Lung (tissue), 12 donors: ENCODE measurements around the gene COG6. TPM values are rescaled to one million over a fixed set of nuclear protein-coding genes. Genes with fewer than 3 reads are reported as not detected.

Source experiments
- ATAC-seq: fragments of 200-7000 bp; cut with Tn5 transposase; one replicate; pipeline ENCODE4 v1.9.1; 2020; ENCODE audit warnings: moderate number of reproducible peaks; ENCODE audit not compliant: insufficient read depth, low FRiP score
- DNase-seq, 3 donors: peaks; one replicate each; pipeline ENCODE4 v3.0.0-alpha.2; 2013 to 2017
- H3K27ac ChIP-seq, 2 donors: one replicate each; pipeline ENCODE4 v1.5.1; 2013; ENCODE audit warnings: mild to moderate bottlenecking in 2 of 2, moderate library complexity in 2 of 2, control low read depth in 1 of 2, inconsistent platforms in 1 of 2, low read depth in 1 of 2, low read length in 1 of 2
- H3K27me3 ChIP-seq, 3 donors: one replicate each; pipeline ENCODE4 v1.5.1; 2013; ENCODE audit warnings: low read length in 2 of 3; ENCODE audit not compliant: control insufficient read depth in 3 of 3, insufficient read depth in 3 of 3
- H3K36me3 ChIP-seq, 4 donors: one replicate each; pipeline ENCODE4 v1.5.1; 2013; ENCODE audit warnings: low read length in 4 of 4, mild to moderate bottlenecking in 1 of 4, moderate library complexity in 1 of 4; ENCODE audit not compliant: control insufficient read depth in 4 of 4, insufficient read depth in 4 of 4
- H3K4me1 ChIP-seq, 5 donors: one replicate each; pipeline ENCODE4 v1.5.1; 2013; ENCODE audit warnings: low read length in 5 of 5, mild to moderate bottlenecking in 2 of 5, moderate library complexity in 1 of 5; ENCODE audit not compliant: control insufficient read depth in 5 of 5, insufficient read depth in 5 of 5
- H3K4me3 ChIP-seq: one replicate; pipeline ENCODE4 v1.5.1; 2013; ENCODE audit warnings: mild to moderate bottlenecking, control low read depth, moderate library complexity
- H3K9ac ChIP-seq, 2 donors: one replicate each; pipeline ENCODE4 v1.5.1; 2013; ENCODE audit warnings: low read length in 2 of 2, control low read depth in 1 of 2; ENCODE audit not compliant: insufficient read depth in 1 of 2
- H3K9me3 ChIP-seq, 4 donors: one replicate each; pipeline ENCODE4 v1.5.1; 2013; ENCODE audit warnings: low read length in 3 of 4, mild to moderate bottlenecking in 1 of 4, moderate library complexity in 1 of 4; ENCODE audit not compliant: control insufficient read depth in 4 of 4, insufficient read depth in 3 of 4
- WGBS, 2 donors: extraction: QIAGEN DNeasy Blood & Tissue Kit; methylation state at CpG; one replicate each; pipeline ENCODE4 v1.1.7; 2013; 5-methylcytosine and 5-hydroxymethylcytosine counted together
- polyA plus RNA-seq, 2 donors: library from polyadenylated mRNA; stranded (reverse); fragments of 200-250 nt; gene quantifications; one replicate each; pipeline ENCODE4 v1.2.1, GENCODE V29; 2013
- total RNA-seq, 2 donors: library from RNA; depleted of rRNA in 1 of 2; stranded (reverse); fragments of >200 nt in 1 of 2; gene quantifications; one replicate each; pipeline ENCODE4 v1.2.1, GENCODE V29; 2014 to 2021
- TF ChIP-seq, protein P1 (sequence below): IDR thresholded peaks from 2 replicates; pipeline ENCODE4 v1.5.1; 2012; ENCODE audit warnings: mild to moderate bottlenecking; ENCODE audit errors: control extremely low read depth, extremely low read depth
- donor health status: control.
- donor health status: control.
- donor health status: Bipolar disorder and iron deficiency.
- donor health status: healthy.
- donor health status: DM: yes; HTN: yes; CAD: no.

The COG6 gene
- total and polyA plus RNA-seq, 4 donors: 7.0 to 66.1 (median 17.8) TPM

DNA sequence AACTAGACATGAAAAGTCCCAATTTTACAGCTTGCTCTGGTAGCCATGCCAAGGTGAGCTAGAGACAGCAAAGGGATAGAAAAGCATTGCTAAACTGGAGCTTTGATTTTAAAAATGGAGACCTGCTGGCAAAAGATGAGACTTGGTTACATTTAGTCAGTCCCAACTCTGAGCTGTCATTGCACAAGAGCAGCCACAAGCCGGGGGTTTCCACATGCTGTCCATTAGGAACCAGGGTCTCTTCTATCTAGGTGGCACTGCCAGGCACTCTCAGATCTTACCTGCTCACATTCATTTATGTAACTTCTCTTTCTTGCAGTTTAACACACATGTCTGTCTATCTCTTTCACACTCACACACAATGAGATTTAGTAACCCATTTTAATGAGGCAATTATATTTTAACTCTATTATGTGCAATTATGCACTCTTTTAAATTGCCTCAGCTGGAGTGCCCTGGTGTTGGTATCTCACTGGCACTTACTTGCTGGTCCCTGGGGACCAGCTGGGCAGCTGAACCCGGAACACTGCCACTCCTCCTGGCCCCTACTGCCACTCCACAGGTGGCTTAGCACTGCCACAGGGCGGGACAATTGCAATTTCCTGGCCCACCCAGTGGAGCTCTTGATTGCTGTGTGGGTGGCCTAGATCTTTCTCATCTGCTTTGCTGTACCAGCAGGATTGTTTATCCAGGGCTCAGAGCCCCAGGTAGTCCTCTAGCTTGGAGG lies 112.5 kb downstream of the COG6 start:
- Histone ChIP-seq H3K27me3 (no peaks in the 10 kb centered on the region), H3K9ac (no peak overlapping the region), H3K4me1 (peaks cover 0 to 16% (median 4%) of the 10 kb centered on the region in 5 donors), H3K36me3 (no peaks in the 10 kb centered on the region), H3K9me3 (peaks cover 0 to 2% (median 0%) of the 10 kb centered on the region in 4 donors), H3K27ac (no peak overlapping the region), H3K4me3 (no peak overlapping the region)
- DNase-seq: no peak
- ATAC-seq: no peak
- 65 to 70% methylated on average over 3 of the region's 3 CpGs for WGBS, 2 donors
- TF ChIP-seq, protein P1, sequence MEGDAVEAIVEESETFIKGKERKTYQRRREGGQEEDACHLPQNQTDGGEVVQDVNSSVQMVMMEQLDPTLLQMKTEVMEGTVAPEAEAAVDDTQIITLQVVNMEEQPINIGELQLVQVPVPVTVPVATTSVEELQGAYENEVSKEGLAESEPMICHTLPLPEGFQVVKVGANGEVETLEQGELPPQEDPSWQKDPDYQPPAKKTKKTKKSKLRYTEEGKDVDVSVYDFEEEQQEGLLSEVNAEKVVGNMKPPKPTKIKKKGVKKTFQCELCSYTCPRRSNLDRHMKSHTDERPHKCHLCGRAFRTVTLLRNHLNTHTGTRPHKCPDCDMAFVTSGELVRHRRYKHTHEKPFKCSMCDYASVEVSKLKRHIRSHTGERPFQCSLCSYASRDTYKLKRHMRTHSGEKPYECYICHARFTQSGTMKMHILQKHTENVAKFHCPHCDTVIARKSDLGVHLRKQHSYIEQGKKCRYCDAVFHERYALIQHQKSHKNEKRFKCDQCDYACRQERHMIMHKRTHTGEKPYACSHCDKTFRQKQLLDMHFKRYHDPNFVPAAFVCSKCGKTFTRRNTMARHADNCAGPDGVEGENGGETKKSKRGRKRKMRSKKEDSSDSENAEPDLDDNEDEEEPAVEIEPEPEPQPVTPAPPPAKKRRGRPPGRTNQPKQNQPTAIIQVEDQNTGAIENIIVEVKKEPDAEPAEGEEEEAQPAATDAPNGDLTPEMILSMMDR: no peak

DNA sequence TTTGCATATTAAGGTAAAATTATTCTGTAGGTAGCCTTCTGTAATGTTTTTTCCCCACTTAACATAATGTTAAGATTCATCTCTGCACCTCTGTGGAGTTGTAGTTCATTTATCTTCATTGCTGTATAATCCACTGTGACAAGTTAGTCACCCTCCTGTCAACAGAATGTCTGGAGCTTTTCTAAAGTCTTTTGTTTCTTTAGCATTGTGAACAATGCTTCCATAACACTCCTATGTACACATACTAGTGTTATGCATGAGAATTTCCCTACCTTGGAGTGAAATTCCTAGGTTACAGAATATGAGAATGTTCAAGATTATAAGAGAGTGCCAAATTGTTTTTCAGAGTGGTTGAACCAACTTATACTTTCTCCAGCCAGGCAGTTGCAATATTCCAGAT lies 113.5 kb downstream of the COG6 start:
- no peak overlapping the region for H3K4me3 ChIP-seq
- no peak for DNase-seq
- TF ChIP-seq, protein P1: no peak
- H3K36me3 ChIP-seq: no peaks in the 10 kb centered on the region
- peaks cover 0 to 16% (median 4%) of the 10 kb centered on the region in 5 donors for H3K4me1 ChIP-seq
- H3K9me3 ChIP-seq: peaks cover 0 to 2% (median 0%) of the 10 kb centered on the region in 4 donors
- H3K27me3 ChIP-seq: no peaks in the 10 kb centered on the region
- no peak for ATAC-seq
- no peak overlapping the region for H3K9ac ChIP-seq
- no peak overlapping the region for H3K27ac ChIP-seq

DNA sequence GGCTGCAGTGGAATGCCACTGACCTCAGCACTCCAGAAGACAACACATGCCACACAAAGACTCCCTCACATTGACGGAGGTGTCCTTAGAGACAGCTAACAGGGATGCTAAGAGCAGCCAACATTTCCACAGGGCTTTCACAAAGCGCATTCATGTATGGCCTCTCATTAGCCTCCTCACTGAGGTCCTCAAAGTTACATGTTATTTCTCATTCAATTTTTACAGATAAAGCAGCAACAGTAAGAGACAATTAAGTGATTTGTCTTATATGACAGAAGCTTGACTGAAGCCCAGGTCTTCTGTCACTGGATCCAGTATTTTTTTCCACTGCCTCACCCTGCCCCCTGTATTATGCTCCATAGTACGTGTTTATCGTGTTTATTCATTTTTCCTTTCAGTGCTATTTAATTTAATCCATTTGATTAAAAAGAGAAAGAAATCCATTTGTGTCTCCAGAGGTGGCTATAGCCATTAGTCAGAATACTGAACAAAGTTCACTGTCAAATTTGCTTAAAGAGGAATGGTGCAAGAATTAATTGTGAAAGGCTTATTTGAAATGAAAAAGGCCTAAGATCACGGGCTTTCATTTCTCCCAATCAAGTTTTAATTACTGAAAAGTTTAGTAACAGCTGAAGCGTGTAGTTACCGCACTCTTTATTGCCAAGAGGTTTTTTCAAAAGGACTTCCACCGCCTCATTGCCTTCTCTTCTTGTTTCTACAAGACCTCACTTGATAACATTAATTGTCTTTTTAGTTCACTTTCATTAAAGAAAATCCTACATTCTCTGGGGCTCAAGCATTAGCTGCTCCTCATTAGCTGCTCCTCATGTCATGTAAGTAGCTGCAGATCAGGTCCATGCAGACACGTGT lies 115.0 kb downstream of the COG6 start:
- no peak overlapping the region for H3K27ac ChIP-seq
- H3K27me3 ChIP-seq: no peaks in the 10 kb centered on the region
- TF ChIP-seq, protein P1: no peak
- no peak overlapping the region for H3K9ac ChIP-seq
- WGBS, 2 donors: 81 to 82% methylated on average over 9 of the region's 9 CpGs
- H3K4me3 ChIP-seq: no peak overlapping the region
- no peak for DNase-seq
- peaks cover 0 to 14% (median 4%) of the 10 kb centered on the region in 5 donors for H3K4me1 ChIP-seq
- no peaks in the 10 kb centered on the region for H3K36me3 ChIP-seq
- peaks cover 0 to 2% (median 0%) of the 10 kb centered on the region in 4 donors for H3K9me3 ChIP-seq
- no peak for ATAC-seq
